Left renal pelvis (tissue), 4 donors: ENCODE results near the gene SKI. TPM values are rescaled to one million over a fixed set of nuclear protein-coding genes. Genes with fewer than 3 reads are reported as not detected.

Experiments
- DNase-seq, 4 donors: peaks; one replicate each; pipeline ENCODE4 v3.0.0-alpha.2; 2013; ENCODE audit warnings: low read depth in 4 of 4, low spot score in 3 of 4
- polyA plus RNA-seq, 4 donors: library from polyadenylated mRNA; unstranded; fragments of 120-200 nt; gene quantifications; one replicate each; pipeline ENCODE4 v1.2.1, GENCODE V29; 2013; ENCODE audit not compliant: insufficient read length in 4 of 4

The SKI gene
- polyA plus RNA-seq, 4 donors = 51.6 to 83.7 (median 57.2) TPM

GRCh38 chr1:2358072-2358471 lies 130.0 kb downstream of the SKI start:
- no peak for DNase-seq

GRCh38 chr1:2358651-2359640 lies 130.8 kb downstream of the SKI start:
- no peak for DNase-seq

Other genes with a start within 250 kb of the SKI start
- gene CFAP74, start 224.5 kb upstream of the SKI start, polyA plus RNA-seq = 1 to 10 TPM in 1 of 4 donors, under 1 TPM in 3; 0.27 to 1.3 (median 0.59) TPM
- gene GABRD, start 209.0 kb upstream of the SKI start, polyA plus RNA-seq = 1 to 10 TPM in 2 of 4 donors, under 1 TPM in 2; 0.86 to 1.6 (median 1.1) TPM
- 10 to 100 TPM in 3 of 4 donors, 1 to 10 TPM in 1; 7.2 to 35.9 (median 32.7) TPM for gene PRKCZ, start 177.9 kb upstream of the SKI start, polyA plus RNA-seq
- 10 to 100 TPM; 28.0 to 68.3 (median 36.1) TPM for gene FAAP20, start 33.5 kb upstream of the SKI start, polyA plus RNA-seq
- 10 to 100 TPM in 2 of 4 donors, 1 to 10 TPM in 2; 7.9 to 16.7 (median 11.1) TPM for gene MORN1, start 163.2 kb downstream of the SKI start, polyA plus RNA-seq
- gene RER1, start 163.5 kb downstream of the SKI start, polyA plus RNA-seq = 100 to 1,000 TPM; 103 to 139 (median 125) TPM
- gene PEX10, start 184.2 kb downstream of the SKI start, polyA plus RNA-seq = 10 to 100 TPM; 12.4 to 29.9 (median 20.1) TPM
- 1 to 10 TPM in 2 of 4 donors, under 1 TPM in 2; 0.38 to 1.9 (median 1.3) TPM for gene PLCH2, start 248.0 kb downstream of the SKI start, polyA plus RNA-seq